ENCODE measurements around the gene SKOR1.

DNA sequence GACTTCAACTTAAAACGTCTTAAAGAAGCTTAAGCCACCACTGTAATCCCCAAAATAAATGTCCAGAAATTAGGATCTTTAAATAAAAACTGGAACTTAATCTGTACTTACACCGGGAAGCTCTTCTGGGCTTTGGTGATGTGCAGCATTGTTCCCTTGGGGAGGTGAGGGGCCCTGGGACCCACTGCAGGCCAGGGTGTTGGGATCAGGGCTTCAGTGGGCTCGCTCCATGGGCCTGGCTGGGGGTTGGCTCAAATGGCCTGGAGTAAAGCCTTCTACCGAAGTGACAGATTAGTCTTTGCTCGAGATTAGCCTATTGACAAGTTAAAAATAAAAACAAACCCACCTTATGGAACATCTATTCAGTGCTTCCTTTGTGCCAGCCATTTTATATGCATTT is 20.7 kb downstream of the SKOR1 start:
- TF ChIP-seq RAD21 (IDR thresholded peaks at IDR 0.05; ENCODE audit: low read depth) = no peak
- TF ChIP-seq, protein P1, sequence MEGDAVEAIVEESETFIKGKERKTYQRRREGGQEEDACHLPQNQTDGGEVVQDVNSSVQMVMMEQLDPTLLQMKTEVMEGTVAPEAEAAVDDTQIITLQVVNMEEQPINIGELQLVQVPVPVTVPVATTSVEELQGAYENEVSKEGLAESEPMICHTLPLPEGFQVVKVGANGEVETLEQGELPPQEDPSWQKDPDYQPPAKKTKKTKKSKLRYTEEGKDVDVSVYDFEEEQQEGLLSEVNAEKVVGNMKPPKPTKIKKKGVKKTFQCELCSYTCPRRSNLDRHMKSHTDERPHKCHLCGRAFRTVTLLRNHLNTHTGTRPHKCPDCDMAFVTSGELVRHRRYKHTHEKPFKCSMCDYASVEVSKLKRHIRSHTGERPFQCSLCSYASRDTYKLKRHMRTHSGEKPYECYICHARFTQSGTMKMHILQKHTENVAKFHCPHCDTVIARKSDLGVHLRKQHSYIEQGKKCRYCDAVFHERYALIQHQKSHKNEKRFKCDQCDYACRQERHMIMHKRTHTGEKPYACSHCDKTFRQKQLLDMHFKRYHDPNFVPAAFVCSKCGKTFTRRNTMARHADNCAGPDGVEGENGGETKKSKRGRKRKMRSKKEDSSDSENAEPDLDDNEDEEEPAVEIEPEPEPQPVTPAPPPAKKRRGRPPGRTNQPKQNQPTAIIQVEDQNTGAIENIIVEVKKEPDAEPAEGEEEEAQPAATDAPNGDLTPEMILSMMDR (IDR thresholded peaks at IDR 0.05 in 2 of 3, conservative IDR thresholded peaks at IDR 0.05 in 1 of 3; ENCODE audit: borderline replicate concordance in 1 of 3, insufficient read depth in 1 of 3, low read depth in 2 of 3, low read length in 2 of 3) = no peak
- TF ChIP-seq, protein P2, sequence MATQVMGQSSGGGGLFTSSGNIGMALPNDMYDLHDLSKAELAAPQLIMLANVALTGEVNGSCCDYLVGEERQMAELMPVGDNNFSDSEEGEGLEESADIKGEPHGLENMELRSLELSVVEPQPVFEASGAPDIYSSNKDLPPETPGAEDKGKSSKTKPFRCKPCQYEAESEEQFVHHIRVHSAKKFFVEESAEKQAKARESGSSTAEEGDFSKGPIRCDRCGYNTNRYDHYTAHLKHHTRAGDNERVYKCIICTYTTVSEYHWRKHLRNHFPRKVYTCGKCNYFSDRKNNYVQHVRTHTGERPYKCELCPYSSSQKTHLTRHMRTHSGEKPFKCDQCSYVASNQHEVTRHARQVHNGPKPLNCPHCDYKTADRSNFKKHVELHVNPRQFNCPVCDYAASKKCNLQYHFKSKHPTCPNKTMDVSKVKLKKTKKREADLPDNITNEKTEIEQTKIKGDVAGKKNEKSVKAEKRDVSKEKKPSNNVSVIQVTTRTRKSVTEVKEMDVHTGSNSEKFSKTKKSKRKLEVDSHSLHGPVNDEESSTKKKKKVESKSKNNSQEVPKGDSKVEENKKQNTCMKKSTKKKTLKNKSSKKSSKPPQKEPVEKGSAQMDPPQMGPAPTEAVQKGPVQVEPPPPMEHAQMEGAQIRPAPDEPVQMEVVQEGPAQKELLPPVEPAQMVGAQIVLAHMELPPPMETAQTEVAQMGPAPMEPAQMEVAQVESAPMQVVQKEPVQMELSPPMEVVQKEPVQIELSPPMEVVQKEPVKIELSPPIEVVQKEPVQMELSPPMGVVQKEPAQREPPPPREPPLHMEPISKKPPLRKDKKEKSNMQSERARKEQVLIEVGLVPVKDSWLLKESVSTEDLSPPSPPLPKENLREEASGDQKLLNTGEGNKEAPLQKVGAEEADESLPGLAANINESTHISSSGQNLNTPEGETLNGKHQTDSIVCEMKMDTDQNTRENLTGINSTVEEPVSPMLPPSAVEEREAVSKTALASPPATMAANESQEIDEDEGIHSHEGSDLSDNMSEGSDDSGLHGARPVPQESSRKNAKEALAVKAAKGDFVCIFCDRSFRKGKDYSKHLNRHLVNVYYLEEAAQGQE (IDR thresholded peaks at IDR 0.05; ENCODE audit: low read depth) = no peak
- TF ChIP-seq YY1 (IDR thresholded peaks at IDR 0.05; ENCODE audit: extremely low read depth, insufficient replicate concordance, low read depth, low read length) = no peak
- TF ChIP-seq POLR2AphosphoS5 (IDR thresholded peaks at IDR 0.05; ENCODE audit: low read depth, low read length) = no peak

All from HCT116 (cell line).